ENCODE results near the gene FRMD4A. TPM values are rescaled to one million over a fixed set of nuclear protein-coding genes. Genes with fewer than 3 reads are reported as not detected.

Gene FRMD4A
- total and polyA plus RNA-seq, 10 of the 15 experiments (the other 5 are each of a cell fraction or from before 2014, with no cell fraction given), result 17.8 to 75.2 (median 39.1) TPM

DNA sequence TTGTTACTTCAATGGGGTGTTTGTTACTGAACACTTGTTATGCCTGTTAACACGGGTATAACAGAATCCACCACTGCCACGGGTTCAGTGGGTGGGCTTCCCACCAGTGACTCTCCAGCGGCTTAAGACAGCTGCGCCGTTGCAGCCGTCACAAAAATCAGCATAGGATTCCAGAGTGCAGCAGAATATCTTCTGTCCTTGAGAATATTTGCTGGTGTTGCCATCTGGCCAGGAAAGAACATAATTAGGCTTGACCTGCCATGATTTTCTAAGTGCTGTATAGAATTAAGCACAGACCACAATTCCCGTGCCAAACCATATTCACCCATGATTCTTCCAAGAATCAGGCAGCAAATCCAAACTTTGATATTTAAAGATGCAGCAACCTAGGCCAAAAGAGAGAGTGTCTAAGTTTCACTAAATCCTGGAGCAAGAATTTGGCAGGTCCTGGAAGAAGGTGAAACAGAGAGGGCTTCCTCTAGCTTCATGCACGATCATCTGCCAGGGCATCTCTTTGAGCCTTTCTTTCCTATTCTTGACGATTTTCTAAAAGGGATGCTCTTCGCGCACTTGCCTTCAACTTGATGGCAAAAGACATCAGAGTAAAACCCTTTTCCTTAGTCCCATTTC is 95.0 kb downstream of the FRMD4A start:
- ATAC-seq, result no peak
- DNase-seq (ENCODE audit: low read depth, low spot score), result no peak
- WGBS (ENCODE audit: insufficient coverage, insufficient replicate concordance, low lambda C conversion rate, missing lambda C conversion rate), result 51% methylated on average over 11 of the region's 11 CpGs
- ChIA-PET SMC1A (ENCODE audit: uncharacterized antibody, unreplicated experiment) (no interaction called here), CTCF (no interaction called here), RAD21 (ENCODE audit: unreplicated experiment) (no interaction called here), POLR2A (no interaction called here)
- Histone ChIP-seq H3K9me3 (replicated peaks; ENCODE audit: control insufficient read depth, insufficient read depth, low read length) (no peaks in the 10 kb centered on the region), H3K27ac (ENCODE audit: control insufficient read depth, insufficient read depth) (no peak overlapping the region), H3K4me3 (no peak overlapping the region), H3K4me1 (ENCODE audit: control insufficient read depth, insufficient read depth, low read length) (no peaks in the 10 kb centered on the region), H2AFZ (ENCODE audit: control insufficient read depth, low read depth, low read length) (no peak overlapping the region), H3K4me2 (ENCODE audit: control insufficient read depth, insufficient read depth) (no peak overlapping the region), H4K20me1 (ENCODE audit: control insufficient read depth, insufficient read depth) (no peaks in the 10 kb centered on the region), H3K9ac (ENCODE audit: control insufficient read depth, insufficient read depth, low read length) (no peak overlapping the region), H3K79me2 (ENCODE audit: control insufficient read depth, insufficient read depth, low read length) (no peaks in the 10 kb centered on the region), H3K27me3 (replicated peaks in 1 of 2; ENCODE audit: control insufficient read depth in 2 of 2, insufficient read depth in 2 of 2, low read length in 1 of 2) (no peaks in the 10 kb centered on the region; a peak in 2 of 4 replicates), H3K36me3 (ENCODE audit: control insufficient read depth in 2 of 2, insufficient read depth in 2 of 2, low read length in 1 of 2) (no peaks in the 10 kb centered on the region)
- FAIRE-seq, result no peak
- in situ Hi-C loops (cut with MboI), result no loop called here
- intact Hi-C loops (cut with micrococcal nuclease; ENCODE audit: unreplicated experiment), result no loop called here
- BruUV-seq (replicated peaks), result no TSS peak
- no peak for TF ChIP-seq NFXL1 (IDR thresholded peaks at IDR 0.05; ENCODE audit: borderline replicate concordance)
- no peak for TF ChIP-seq SP1 (IDR thresholded peaks at IDR 0.05; ENCODE audit: low read depth, low read length)
- TF ChIP-seq, protein P1, sequence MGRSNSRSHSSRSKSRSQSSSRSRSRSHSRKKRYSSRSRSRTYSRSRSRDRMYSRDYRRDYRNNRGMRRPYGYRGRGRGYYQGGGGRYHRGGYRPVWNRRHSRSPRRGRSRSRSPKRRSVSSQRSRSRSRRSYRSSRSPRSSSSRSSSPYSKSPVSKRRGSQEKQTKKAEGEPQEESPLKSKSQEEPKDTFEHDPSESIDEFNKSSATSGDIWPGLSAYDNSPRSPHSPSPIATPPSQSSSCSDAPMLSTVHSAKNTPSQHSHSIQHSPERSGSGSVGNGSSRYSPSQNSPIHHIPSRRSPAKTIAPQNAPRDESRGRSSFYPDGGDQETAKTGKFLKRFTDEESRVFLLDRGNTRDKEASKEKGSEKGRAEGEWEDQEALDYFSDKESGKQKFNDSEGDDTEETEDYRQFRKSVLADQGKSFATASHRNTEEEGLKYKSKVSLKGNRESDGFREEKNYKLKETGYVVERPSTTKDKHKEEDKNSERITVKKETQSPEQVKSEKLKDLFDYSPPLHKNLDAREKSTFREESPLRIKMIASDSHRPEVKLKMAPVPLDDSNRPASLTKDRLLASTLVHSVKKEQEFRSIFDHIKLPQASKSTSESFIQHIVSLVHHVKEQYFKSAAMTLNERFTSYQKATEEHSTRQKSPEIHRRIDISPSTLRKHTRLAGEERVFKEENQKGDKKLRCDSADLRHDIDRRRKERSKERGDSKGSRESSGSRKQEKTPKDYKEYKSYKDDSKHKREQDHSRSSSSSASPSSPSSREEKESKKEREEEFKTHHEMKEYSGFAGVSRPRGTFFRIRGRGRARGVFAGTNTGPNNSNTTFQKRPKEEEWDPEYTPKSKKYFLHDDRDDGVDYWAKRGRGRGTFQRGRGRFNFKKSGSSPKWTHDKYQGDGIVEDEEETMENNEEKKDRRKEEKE (IDR thresholded peaks at IDR 0.05), result no peak
- no peak for TF ChIP-seq FOS (IDR thresholded peaks at IDR 0.05; ENCODE audit: borderline replicate concordance, extremely low read depth, insufficient read length)
- TF ChIP-seq ZNF622 (IDR thresholded peaks at IDR 0.05), result no peak
- TF ChIP-seq BACH1 (IDR thresholded peaks at IDR 0.05; ENCODE audit: borderline replicate concordance), result no peak
- no peak for TF ChIP-seq WRNIP1 (IDR thresholded peaks at IDR 0.05; ENCODE audit: borderline replicate concordance, low read depth, low read length)
- TF ChIP-seq ATF7 (IDR thresholded peaks at IDR 0.05; ENCODE audit: low read depth), result no peak
- no peak for TF ChIP-seq MEF2B (IDR thresholded peaks at IDR 0.05; ENCODE audit: partially characterized antibody, poor library complexity, severe bottlenecking)
- TF ChIP-seq SRF (IDR thresholded peaks at IDR 0.05; ENCODE audit: low read depth in 2 of 2, low read length in 2 of 2), result no peak
- TF ChIP-seq HDAC6 (IDR thresholded peaks at IDR 0.05; ENCODE audit: unreplicated experiment), result no peak
- no peak for TF ChIP-seq ESRRA (IDR thresholded peaks at IDR 0.05; ENCODE audit: low read length)
- no peak for TF ChIP-seq JUNB (IDR thresholded peaks at IDR 0.05)
- TF ChIP-seq, protein P2, sequence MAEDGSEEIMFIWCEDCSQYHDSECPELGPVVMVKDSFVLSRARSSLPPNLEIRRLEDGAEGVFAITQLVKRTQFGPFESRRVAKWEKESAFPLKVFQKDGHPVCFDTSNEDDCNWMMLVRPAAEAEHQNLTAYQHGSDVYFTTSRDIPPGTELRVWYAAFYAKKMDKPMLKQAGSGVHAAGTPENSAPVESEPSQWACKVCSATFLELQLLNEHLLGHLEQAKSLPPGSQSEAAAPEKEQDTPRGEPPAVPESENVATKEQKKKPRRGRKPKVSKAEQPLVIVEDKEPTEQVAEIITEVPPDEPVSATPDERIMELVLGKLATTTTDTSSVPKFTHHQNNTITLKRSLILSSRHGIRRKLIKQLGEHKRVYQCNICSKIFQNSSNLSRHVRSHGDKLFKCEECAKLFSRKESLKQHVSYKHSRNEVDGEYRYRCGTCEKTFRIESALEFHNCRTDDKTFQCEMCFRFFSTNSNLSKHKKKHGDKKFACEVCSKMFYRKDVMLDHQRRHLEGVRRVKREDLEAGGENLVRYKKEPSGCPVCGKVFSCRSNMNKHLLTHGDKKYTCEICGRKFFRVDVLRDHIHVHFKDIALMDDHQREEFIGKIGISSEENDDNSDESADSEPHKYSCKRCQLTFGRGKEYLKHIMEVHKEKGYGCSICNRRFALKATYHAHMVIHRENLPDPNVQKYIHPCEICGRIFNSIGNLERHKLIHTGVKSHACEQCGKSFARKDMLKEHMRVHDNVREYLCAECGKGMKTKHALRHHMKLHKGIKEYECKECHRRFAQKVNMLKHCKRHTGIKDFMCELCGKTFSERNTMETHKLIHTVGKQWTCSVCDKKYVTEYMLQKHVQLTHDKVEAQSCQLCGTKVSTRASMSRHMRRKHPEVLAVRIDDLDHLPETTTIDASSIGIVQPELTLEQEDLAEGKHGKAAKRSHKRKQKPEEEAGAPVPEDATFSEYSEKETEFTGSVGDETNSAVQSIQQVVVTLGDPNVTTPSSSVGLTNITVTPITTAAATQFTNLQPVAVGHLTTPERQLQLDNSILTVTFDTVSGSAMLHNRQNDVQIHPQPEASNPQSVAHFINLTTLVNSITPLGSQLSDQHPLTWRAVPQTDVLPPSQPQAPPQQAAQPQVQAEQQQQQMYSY (CRISPR knock-in tag; IDR thresholded peaks at IDR 0.05), result no peak
- TF ChIP-seq, protein P3, sequence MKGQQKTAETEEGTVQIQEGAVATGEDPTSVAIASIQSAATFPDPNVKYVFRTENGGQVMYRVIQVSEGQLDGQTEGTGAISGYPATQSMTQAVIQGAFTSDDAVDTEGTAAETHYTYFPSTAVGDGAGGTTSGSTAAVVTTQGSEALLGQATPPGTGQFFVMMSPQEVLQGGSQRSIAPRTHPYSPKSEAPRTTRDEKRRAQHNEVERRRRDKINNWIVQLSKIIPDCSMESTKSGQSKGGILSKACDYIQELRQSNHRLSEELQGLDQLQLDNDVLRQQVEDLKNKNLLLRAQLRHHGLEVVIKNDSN (IDR thresholded peaks at IDR 0.05; ENCODE audit: borderline replicate concordance, extremely low read length, insufficient read depth, low read depth, low read length), result no peak
- TF ChIP-seq CREM (IDR thresholded peaks at IDR 0.05; ENCODE audit: low read depth), result no peak
- TF ChIP-seq HDAC2 (IDR thresholded peaks at IDR 0.05), result no peak

All from GM12878 (cell line).